Measurements from ENCODE around the gene COX5A. TPM values are rescaled to one million over a fixed set of nuclear protein-coding genes. Genes with fewer than 3 reads are reported as not detected.

Gene COX5A
- total and polyA plus RNA-seq, 2 experiments from 2014 or later: 190 to 885 TPM

DNA sequence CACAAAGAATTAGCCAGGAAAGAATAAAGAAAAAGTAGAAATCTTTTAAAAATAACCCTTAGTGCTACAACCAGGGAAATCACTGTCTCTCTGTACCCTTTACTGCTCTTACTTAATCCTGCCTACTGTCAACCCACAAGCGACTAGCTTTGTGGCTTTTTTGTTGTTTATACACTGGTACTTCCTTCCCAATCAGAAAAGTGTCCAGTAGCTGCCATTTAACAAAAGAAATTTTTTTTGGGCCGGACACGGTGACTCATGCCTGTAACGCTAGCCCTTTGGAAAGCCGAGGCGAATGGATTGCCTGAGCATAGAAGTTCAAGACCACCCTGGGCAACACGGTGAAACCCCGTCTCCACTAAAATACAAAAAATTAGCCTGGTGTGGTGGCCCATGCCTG lies 17.4 kb downstream of the COX5A start (continued):
- TF ChIP-seq, protein P1, sequence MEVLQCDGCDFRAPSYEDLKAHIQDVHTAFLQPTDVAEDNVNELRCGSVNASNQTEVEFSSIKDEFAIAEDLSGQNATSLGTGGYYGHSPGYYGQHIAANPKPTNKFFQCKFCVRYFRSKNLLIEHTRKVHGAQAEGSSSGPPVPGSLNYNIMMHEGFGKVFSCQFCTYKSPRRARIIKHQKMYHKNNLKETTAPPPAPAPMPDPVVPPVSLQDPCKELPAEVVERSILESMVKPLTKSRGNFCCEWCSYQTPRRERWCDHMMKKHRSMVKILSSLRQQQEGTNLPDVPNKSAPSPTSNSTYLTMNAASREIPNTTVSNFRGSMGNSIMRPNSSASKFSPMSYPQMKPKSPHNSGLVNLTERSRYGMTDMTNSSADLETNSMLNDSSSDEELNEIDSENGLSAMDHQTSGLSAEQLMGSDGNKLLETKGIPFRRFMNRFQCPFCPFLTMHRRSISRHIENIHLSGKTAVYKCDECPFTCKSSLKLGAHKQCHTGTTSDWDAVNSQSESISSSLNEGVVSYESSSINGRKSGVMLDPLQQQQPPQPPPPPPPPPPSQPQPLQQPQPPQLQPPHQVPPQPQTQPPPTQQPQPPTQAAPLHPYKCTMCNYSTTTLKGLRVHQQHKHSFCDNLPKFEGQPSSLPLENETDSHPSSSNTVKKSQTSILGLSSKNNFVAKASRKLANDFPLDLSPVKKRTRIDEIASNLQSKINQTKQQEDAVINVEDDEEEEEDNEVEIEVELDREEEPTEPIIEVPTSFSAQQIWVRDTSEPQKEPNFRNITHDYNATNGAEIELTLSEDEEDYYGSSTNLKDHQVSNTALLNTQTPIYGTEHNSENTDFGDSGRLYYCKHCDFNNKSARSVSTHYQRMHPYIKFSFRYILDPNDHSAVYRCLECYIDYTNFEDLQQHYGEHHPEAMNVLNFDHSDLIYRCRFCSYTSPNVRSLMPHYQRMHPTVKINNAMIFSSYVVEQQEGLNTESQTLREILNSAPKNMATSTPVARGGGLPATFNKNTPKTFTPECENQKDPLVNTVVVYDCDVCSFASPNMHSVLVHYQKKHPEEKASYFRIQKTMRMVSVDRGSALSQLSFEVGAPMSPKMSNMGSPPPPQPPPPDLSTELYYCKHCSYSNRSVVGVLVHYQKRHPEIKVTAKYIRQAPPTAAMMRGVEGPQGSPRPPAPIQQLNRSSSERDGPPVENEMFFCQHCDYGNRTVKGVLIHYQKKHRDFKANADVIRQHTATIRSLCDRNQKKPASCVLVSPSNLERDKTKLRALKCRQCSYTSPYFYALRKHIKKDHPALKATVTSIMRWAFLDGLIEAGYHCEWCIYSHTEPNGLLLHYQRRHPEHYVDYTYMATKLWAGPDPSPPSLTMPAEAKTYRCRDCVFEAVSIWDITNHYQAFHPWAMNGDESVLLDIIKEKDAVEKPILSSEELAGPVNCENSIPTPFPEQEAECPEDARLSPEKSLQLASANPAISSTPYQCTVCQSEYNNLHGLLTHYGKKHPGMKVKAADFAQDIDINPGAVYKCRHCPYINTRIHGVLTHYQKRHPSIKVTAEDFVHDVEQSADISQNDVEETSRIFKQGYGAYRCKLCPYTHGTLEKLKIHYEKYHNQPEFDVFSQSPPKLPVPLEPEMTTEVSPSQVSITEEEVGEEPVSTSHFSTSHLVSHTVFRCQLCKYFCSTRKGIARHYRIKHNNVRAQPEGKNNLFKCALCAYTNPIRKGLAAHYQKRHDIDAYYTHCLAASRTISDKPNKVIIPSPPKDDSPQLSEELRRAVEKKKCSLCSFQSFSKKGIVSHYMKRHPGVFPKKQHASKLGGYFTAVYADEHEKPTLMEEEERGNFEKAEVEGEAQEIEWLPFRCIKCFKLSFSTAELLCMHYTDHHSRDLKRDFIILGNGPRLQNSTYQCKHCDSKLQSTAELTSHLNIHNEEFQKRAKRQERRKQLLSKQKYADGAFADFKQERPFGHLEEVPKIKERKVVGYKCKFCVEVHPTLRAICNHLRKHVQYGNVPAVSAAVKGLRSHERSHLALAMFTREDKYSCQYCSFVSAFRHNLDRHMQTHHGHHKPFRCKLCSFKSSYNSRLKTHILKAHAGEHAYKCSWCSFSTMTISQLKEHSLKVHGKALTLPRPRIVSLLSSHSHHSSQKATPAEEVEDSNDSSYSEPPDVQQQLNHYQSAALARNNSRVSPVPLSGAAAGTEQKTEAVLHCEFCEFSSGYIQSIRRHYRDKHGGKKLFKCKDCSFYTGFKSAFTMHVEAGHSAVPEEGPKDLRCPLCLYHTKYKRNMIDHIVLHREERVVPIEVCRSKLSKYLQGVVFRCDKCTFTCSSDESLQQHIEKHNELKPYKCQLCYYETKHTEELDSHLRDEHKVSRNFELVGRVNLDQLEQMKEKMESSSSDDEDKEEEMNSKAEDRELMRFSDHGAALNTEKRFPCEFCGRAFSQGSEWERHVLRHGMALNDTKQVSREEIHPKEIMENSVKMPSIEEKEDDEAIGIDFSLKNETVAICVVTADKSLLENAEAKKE (CRISPR knock-in tag; IDR thresholded peaks at IDR 0.05): no peak
- no peak for TF ChIP-seq CREB1 (CRISPR knock-in tag; IDR thresholded peaks at IDR 0.05; ENCODE audit: low read depth)

DNA sequence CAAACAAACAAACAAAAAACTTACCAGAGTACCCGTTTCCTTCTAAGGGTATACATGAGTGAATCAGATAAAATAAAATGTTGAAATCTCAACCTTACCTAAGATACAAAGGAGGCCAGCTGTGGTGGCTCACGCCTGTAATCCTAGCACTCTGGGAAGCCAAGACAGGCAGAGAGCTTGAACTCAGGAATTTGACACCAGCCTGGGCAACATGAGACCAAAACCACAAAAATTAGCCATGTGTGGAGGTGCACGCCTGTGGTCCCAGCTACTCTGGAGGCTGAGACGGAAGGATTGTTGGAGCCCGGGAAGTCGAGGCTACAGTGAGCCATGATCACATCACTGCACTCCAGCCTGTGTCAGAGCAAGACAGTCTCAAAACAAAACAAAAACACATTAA lies 20.2 kb downstream of the COX5A start:
- Mint-ChIP-seq H3K36me3 (ENCODE audit: low read depth) (peaks cover 85% of the 10 kb centered on the region), H3K4me3 (no peak overlapping the region), H3K27ac (no peak overlapping the region), H3K27me3 (ENCODE audit: insufficient read depth, low read depth, poor library complexity) (no peaks in the 10 kb centered on the region), H3K9me3 (no peaks in the 10 kb centered on the region), H3K4me1 (no peaks in the 10 kb centered on the region)
- Histone ChIP-seq H3K27me3 (ENCODE audit: insufficient read depth) (no peaks in the 10 kb centered on the region), H3K36me3 (ENCODE audit: insufficient read depth) (peaks cover 53% of the 10 kb centered on the region), H3F3A (replicated peaks; ENCODE audit: low read depth) (peaks cover 5% of the 10 kb centered on the region; the same call in 1 of the 2 replicates), H3K9me2 (ENCODE audit: insufficient read depth) (no peaks in the 10 kb centered on the region), H2AFZ (no peak overlapping the region), H3K79me2 (replicated peaks; ENCODE audit: insufficient read depth) (0 out of 2 replicates have a peak, but pooled peaks cover 3% of the 10 kb centered on the region), H3K4me2 (no peak overlapping the region), H3K27ac (ENCODE audit: low read depth) (no peak overlapping the region), H4K20me1 (replicated peaks; ENCODE audit: insufficient read depth) (peaks cover 24% of the 10 kb centered on the region), H3K4me3 (no peak overlapping the region), H3K4me1 (ENCODE audit: insufficient read depth) (no peaks in the 10 kb centered on the region)
- TF ChIP-seq EZH2 (IDR thresholded peaks at IDR 0.05; ENCODE audit: low read depth, unreplicated experiment) (no peak), ZNF331 (CRISPR knock-in tag; IDR thresholded peaks at IDR 0.05; ENCODE audit: low read depth) (no peak)
- TF ChIP-seq, protein P1 (CRISPR knock-in tag; IDR thresholded peaks at IDR 0.05): no peak
- TF ChIP-seq, protein P2, sequence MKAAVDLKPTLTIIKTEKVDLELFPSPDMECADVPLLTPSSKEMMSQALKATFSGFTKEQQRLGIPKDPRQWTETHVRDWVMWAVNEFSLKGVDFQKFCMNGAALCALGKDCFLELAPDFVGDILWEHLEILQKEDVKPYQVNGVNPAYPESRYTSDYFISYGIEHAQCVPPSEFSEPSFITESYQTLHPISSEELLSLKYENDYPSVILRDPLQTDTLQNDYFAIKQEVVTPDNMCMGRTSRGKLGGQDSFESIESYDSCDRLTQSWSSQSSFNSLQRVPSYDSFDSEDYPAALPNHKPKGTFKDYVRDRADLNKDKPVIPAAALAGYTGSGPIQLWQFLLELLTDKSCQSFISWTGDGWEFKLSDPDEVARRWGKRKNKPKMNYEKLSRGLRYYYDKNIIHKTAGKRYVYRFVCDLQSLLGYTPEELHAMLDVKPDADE (IDR thresholded peaks at IDR 0.05): no peak
- DNase-seq (ENCODE audit: low spot score): no peak
- no peak for ATAC-seq
